Measurements from ENCODE around the gene OGFOD3. TPM values are rescaled to one million over a fixed set of nuclear protein-coding genes. Genes with fewer than 3 reads are reported as not detected.
"Not testable (repeated sequence)": the region's sequence is repeated elsewhere in the genome, so short reads cannot be mapped to it uniquely, and the experiment has no call there.

OGFOD3 gene
- total and polyA plus RNA-seq, 8 donors = 22.7 to 37.9 (median 27.3) TPM

- no peak for ATAC-seq
- peaks cover 6 to 22% of the 10 kb centered on the region in 2 donors for H3K4me1 ChIP-seq
- no peak overlapping the region for H3K4me3 ChIP-seq
- H3K36me3 ChIP-seq = no peaks in the 10 kb centered on the region
- H3K9me3 ChIP-seq = no peaks in the 10 kb centered on the region
- H3K27me3 ChIP-seq = peaks cover 59 to 93% of the 10 kb centered on the region in 2 donors
- intact Hi-C loops (cut with DNase I) = no loop called here
- H3K27ac ChIP-seq = no peak overlapping the region
- no peak for TF ChIP-seq CTCF (IDR thresholded peaks at IDR 0.05)
- peak in 1 of 4 donors; percentile 64 for DNase-seq
Measured at GRCh38 chr17:82375359-82376041, 42.9 kb downstream of the OGFOD3 start.

GRCh38 chr17:82374626-82375331 is 43.6 kb downstream of the OGFOD3 start:
- intact Hi-C loops (cut with DNase I) = no loop called here
- H3K27me3 ChIP-seq = peaks cover 65 to 93% of the 10 kb centered on the region in 2 donors
- no peak overlapping the region for H3K4me3 ChIP-seq
- DNase-seq (peak in 1 of 4 donors; percentile 74), ATAC-seq (no peak)
- H3K27ac ChIP-seq = no peak overlapping the region
- H3K9me3 ChIP-seq = no peaks in the 10 kb centered on the region
- H3K4me1 ChIP-seq = peaks cover 6 to 25% of the 10 kb centered on the region in 2 donors
- H3K36me3 ChIP-seq = no peaks in the 10 kb centered on the region
- TF ChIP-seq CTCF (IDR thresholded peaks at IDR 0.05) = no peak

- TF ChIP-seq CTCF (IDR thresholded peaks at IDR 0.05) = no peak
- no peak for ATAC-seq
- DNase-seq = peak in 1 of 4 donors; percentile 65
- no peak overlapping the region for H3K27ac ChIP-seq
- no peaks in the 10 kb centered on the region for H3K36me3 ChIP-seq
- no peaks in the 10 kb centered on the region for H3K9me3 ChIP-seq
- peaks cover 6 to 25% of the 10 kb centered on the region in 2 donors for H3K4me1 ChIP-seq
- H3K4me3 ChIP-seq = no peak overlapping the region
- H3K27me3 ChIP-seq = peaks cover 71 to 93% of the 10 kb centered on the region in 2 donors
- intact Hi-C loops (cut with DNase I) = no loop called here
Measured at GRCh38 chr17:82373731-82374625, 44.4 kb downstream of the OGFOD3 start.

- intact Hi-C loops (cut with DNase I); H3K36me3 ChIP-seq; H3K9me3 ChIP-seq; H3K27ac ChIP-seq; ATAC-seq; H3K4me3 ChIP-seq: not testable (repeated sequence)
- peak in 1 of 4 donors; percentile 13 for DNase-seq
- Histone ChIP-seq H3K4me1 (peaks cover 6 to 25% of the 10 kb centered on the region in 2 donors), H3K27me3 (peaks cover 65 to 93% of the 10 kb centered on the region in 2 donors)
Measured at GRCh38 chr17:82373072-82373452, 45.3 kb downstream of the OGFOD3 start.

GRCh38 chr17:82372249-82373071 is 45.9 kb downstream of the OGFOD3 start:
- H3K9me3 ChIP-seq = no peaks in the 10 kb centered on the region
- H3K36me3 ChIP-seq = no peaks in the 10 kb centered on the region
- intact Hi-C loops (cut with DNase I) = no loop called here
- peaks cover 6 to 25% of the 10 kb centered on the region in 2 donors for H3K4me1 ChIP-seq
- TF ChIP-seq CTCF (IDR thresholded peaks at IDR 0.05) = no peak
- ATAC-seq (no peak), DNase-seq (peak in 1 of 4 donors; percentile 46)
- H3K4me3 ChIP-seq = no peak overlapping the region
- peaks cover 65 to 93% of the 10 kb centered on the region in 2 donors for H3K27me3 ChIP-seq
- H3K27ac ChIP-seq = no peak overlapping the region

Data from left lung (tissue), 10 donors.